ENCODE measurements around the gene PDILT. TPM values are rescaled to one million over a fixed set of nuclear protein-coding genes. Genes with fewer than 3 reads are reported as not detected.

Gene PDILT
- total and polyA plus RNA-seq, 2 of the 8 experiments (the other 6 are each of a cell fraction or from before 2014, with no cell fraction given), result not detected

GRCh38 chr16:20331635-20332034 is 72.9 kb downstream of the PDILT start (continued):
- no peak for TF ChIP-seq GTF2F1 (IDR thresholded peaks at IDR 0.05; ENCODE audit: borderline replicate concordance, low read depth, low read length)
- TF ChIP-seq RAD21 (IDR thresholded peaks at IDR 0.05 in 1 of 2, conservative IDR thresholded peaks at IDR 0.05 in 1 of 2; ENCODE audit: low read depth in 2 of 2, low read length in 2 of 2), result no peak
- TF ChIP-seq NANOG (IDR thresholded peaks at IDR 0.05; ENCODE audit: insufficient read depth, low read depth, low read length, poor library complexity, severe bottlenecking), result no peak
- no peak for TF ChIP-seq TEAD4 (IDR thresholded peaks at IDR 0.05; ENCODE audit: low read depth, low read length)

Measured in H1 (cell line).